ENCODE results near the gene MYLK.
"Not testable (repeated sequence)": the region's sequence is repeated elsewhere in the genome, so short reads cannot be mapped to it uniquely, and the experiment has no call there.

MYLK gene

GRCh38 chr3:123702057-123702456 lies 182.1 kb downstream of the MYLK start:
- not testable (repeated sequence) for H3K4me3 ChIP-seq (ENCODE audit: low read depth, low read length)
- peak; percentile 50 for DNase-seq (ENCODE audit: low read depth)
- peak; percentile 40 for TF ChIP-seq CTCF (IDR thresholded peaks at IDR 0.05; ENCODE audit: insufficient read depth, low read depth, low read length, missing control alignments)

- DNase-seq (ENCODE audit: low read depth) = no peak
- TF ChIP-seq CTCF (IDR thresholded peaks at IDR 0.05; ENCODE audit: insufficient read depth, low read depth, low read length, missing control alignments) = no peak
- no peak overlapping the region for H3K4me3 ChIP-seq (ENCODE audit: low read depth, low read length)
These were observed 183.1 kb downstream of the MYLK start for GRCh38 chr3:123700791-123701722.

- H3K4me3 ChIP-seq (ENCODE audit: low read depth, low read length) = no peak overlapping the region
- no peak for TF ChIP-seq CTCF (IDR thresholded peaks at IDR 0.05; ENCODE audit: insufficient read depth, low read depth, low read length, missing control alignments)
- DNase-seq (ENCODE audit: low read depth) = no peak
These were observed 185.3 kb downstream of the MYLK start for GRCh38 chr3:123698813-123699212.

DNA sequence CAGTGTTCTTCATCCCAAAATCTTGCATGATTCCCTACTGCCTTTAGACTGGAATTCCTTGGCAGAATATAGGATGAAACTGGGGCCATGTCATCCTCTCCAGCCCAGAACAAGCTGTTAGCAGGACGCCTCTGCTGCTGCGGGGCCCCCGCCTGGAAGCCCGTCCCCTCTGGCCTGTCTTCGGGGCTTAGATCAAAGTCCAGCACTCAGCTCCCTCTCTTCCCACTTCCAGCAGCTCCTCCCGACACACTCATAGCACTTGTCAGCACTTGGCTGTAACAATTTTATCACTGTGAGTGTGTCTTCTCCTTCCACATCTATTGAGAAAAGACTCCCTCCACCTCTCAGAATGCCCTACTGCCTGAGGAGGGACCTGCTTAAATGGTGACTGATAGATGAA lies 187.3 kb downstream of the MYLK start:
- DNase-seq (ENCODE audit: low read depth) = no peak
- no peak overlapping the region for H3K4me3 ChIP-seq (ENCODE audit: low read depth, low read length)
- TF ChIP-seq CTCF (IDR thresholded peaks at IDR 0.05; ENCODE audit: insufficient read depth, low read depth, low read length, missing control alignments) = no peak

DNA sequence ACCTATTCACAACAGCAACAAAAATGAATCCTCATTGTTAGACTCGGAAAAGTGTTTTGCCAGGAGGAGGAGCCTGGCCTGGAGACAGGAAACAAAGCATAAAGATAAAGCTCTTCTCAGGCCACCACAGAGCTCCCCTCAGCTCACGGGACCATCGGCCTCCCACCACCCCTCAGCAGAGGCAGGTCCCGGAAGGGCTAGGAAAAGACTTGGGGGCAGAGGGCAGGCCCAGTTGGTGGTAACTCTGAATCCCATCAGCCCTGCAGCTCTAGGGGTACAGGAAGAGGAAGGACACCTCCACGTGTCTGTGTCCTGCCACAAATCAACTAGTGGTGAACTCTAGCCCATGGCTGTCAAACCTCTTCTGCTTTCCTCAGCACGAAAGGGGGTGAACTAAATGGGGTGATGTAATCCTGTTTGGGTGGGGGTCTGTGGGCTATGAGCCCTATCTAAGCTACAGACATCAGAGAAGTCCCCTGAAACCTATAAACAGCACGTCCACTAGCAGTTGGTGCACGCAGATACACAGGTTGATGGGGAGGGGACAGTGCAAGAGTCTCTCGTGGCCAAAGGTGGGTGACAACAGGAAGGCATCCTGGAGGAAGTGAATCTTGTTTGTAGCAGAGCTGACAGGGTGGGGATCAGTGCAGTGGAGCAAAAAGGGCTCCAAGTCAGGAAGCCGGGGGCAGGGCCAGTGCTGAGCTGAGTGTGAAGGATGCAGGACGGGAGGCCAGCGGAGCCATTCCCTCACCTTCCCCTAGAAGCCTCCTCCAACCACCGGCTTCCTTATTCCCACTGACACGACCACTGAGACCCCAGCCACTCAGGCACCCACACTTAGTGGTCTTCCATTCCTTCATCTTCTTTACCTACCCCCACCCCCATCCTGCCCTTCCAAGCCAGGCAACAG lies 188.1 kb downstream of the MYLK start:
- TF ChIP-seq CTCF (IDR thresholded peaks at IDR 0.05; ENCODE audit: insufficient read depth, low read depth, low read length, missing control alignments) = no peak
- DNase-seq (ENCODE audit: low read depth) = no peak
- no peak overlapping the region for H3K4me3 ChIP-seq (ENCODE audit: low read depth, low read length)

DNA sequence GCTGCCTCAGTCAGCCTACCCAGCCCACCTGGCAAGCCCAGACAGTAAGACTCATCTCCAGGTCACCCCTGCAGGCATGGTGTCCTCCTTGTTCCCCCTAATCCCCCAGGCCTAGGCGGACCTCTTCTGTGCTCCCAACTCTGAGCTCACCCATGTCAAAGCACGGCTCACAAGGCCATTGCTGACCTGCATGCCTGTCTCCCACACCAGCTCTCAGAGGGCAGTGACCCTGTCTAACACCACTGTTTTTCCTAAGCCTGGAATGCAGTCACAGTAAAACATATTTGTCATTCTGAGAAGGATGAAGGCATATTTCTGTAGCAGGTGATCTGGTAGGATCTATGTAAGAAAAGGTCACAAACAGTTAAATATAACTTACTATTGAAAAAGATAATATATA lies 189.0 kb downstream of the MYLK start:
- no peak for TF ChIP-seq CTCF (IDR thresholded peaks at IDR 0.05; ENCODE audit: insufficient read depth, low read depth, low read length, missing control alignments)
- H3K4me3 ChIP-seq (ENCODE audit: low read depth, low read length) = no peak overlapping the region
- DNase-seq (ENCODE audit: low read depth) = no peak

All from GM12865 (cell line).